Ishikawa (cell line): ENCODE results near the gene ITIH1.

Experiments used
- CEBPB ChIP-seq: IDR thresholded peaks from 2 replicates; pipeline ENCODE4 v1.6.1; 2012
- CREB1 ChIP-seq: IDR thresholded peaks from 2 replicates; pipeline ENCODE4 v1.6.1; 2012; ENCODE audit warnings: low read depth
- EGR1 ChIP-seq: IDR thresholded peaks from 2 replicates; pipeline ENCODE4 v1.6.1; 2012
- EP300 ChIP-seq: IDR thresholded peaks from 2 replicates; pipeline ENCODE4 v1.6.1; 2012; ENCODE audit warnings: borderline replicate concordance
- FOXM1 ChIP-seq: IDR thresholded peaks from 2 replicates; pipeline ENCODE4 v1.6.1; 2012; ENCODE audit warnings: low read depth, borderline replicate concordance
- MAX ChIP-seq: IDR thresholded peaks from 2 replicates; pipeline ENCODE4 v1.6.1; 2012
- NFIC ChIP-seq: IDR thresholded peaks from 2 replicates; pipeline ENCODE4 v1.6.1; 2012
- RAD21 ChIP-seq: IDR thresholded peaks from 2 replicates; pipeline ENCODE4 v1.6.1; 2012; ENCODE audit warnings: low read depth
- REST ChIP-seq: IDR thresholded peaks from 2 replicates; pipeline ENCODE4 v1.6.1; 2012; ENCODE audit warnings: low read depth, mild to moderate bottlenecking
- TAF1 ChIP-seq: IDR thresholded peaks from 2 replicates; pipeline ENCODE4 v1.6.1; 2012; ENCODE audit warnings: low read depth, mild to moderate bottlenecking
- TCF12 ChIP-seq: IDR thresholded peaks from 2 replicates; pipeline ENCODE4 v1.6.1; 2012; ENCODE audit warnings: low read depth
- TEAD4 ChIP-seq: IDR thresholded peaks from 2 replicates; pipeline ENCODE4 v1.6.1; 2012
- YY1 ChIP-seq: IDR thresholded peaks from 2 replicates; pipeline ENCODE4 v1.6.1; 2012; ENCODE audit warnings: low read depth
- ZBTB7A ChIP-seq: IDR thresholded peaks from 2 replicates; pipeline ENCODE4 v1.6.1; 2012; ENCODE audit warnings: low read depth

- no peak for TF ChIP-seq CREB1
- TF ChIP-seq FOXM1, result no peak
- no peak for TF ChIP-seq YY1
- no peak for TF ChIP-seq REST
- TF ChIP-seq TEAD4, result no peak
- no peak for TF ChIP-seq MAX
- no peak for TF ChIP-seq CEBPB
- no peak for TF ChIP-seq EGR1
- no peak for TF ChIP-seq RAD21
- no peak for TF ChIP-seq TCF12
- TF ChIP-seq TAF1, result no peak
- TF ChIP-seq EP300, result no peak
- TF ChIP-seq ZBTB7A, result no peak
- no peak for TF ChIP-seq NFIC
These were observed 59.6 kb downstream of the ITIH1 start for GRCh38 chr3:52836986-52837385.
